NCI-H187 (cell line): ENCODE results near the gene DRC7.

Source experiments
- DNase-seq, 2 experiments: peaks; one replicate each; lab custom pipeline; 2025; lab: John Stamatoyannopoulos, UW

DRC7 gene

DNA sequence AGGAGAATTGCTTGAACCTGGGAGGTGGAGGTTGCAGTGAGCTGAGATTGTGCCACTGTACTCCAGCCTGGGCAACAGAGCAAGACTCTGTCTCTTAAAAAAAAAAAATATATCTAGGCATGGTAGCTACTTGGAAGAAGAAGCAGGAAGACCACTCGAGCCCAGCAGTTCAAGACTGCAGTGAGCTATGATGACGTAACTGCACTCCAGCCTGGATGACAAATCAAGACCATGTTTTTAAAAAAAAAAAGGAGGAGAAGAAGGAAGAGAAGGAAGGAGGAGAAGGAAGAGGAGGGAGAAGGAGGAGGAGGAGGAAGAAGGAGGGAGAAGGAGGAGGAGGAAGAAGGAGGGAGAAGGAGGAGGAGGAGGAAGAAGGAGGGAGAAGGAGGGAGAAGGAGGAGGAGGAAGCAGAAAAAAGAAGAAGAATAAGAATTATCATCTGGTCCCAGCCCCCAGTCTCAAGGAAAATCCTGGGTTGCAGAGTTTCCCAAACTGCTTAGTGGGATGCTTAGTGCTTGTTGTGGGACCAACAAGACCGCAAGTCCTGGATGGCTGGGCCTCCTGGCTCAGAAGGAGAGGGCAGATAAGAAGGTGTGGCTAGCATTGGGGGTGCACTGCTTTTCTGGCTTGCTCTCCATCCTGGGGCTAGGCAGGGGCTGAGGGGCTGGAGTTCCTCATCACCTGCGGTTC, 3.7 kb upstream of the DRC7 start:
- no peak for DNase-seq

DNA sequence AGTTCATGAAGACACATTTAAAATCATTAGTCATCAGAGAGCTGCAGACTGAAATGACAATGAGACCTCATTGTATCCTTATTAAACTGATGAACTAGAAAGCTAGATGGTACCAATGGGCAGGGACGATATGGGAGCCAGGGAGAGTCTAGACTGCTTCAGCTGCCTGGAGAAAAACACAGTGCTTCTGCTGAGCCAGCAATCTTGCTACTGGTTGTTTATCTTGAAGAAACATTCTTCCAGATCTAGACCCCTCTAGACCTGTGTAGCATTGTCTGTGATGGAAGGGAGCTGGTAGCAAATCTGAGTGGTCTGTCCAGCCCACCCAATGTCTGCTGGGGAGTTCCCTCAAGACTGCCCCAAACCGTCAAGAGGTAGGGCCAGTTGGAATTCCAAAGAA, 2.0 kb upstream of the DRC7 start:
- DNase-seq: no peak

DNA sequence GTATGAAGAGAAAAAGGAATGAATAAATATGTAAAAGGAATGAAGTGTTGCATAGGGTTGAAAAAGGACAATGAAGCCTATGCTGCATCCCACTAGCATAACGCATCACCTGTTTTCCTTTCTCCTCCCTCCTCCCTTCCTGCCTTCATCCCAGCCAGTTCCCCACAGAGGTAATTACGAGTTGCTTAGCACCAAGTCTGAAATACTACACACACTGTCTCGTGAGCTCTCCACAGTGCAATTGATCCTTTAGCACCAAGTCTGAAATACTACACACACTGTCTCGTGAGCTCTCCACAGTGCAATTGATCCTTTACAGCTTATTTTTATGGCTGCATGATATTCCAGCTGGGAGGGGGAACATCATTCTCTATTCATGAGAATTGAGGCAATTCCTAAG, 1.1 kb upstream of the DRC7 start:
- DNase-seq: no peak

DNA sequence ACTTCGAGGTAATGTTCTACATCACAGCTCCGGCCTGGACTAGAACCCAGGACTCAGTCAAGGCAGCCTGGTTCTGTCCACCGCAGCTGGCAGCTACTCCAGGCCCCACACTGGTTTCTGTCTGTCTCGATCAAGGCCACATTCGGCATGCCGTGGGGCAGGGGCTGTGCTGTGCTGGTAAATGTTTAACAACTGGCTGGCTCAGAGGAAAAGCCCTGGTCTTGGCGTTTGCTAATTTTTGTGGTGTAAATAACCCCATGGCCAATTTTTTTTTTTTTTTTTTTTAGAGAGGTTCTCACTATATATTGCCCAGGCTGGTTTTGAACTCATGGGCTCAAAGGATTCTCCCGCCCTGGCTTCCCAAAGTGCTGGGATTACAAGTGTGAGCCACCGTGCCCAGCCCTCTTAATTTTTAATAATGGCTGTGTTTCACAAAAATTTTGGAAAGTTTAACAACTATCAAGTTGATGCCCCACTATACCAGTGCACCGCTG, 328 bp upstream of the DRC7 start:
- DNase-seq: no peak

DNA sequence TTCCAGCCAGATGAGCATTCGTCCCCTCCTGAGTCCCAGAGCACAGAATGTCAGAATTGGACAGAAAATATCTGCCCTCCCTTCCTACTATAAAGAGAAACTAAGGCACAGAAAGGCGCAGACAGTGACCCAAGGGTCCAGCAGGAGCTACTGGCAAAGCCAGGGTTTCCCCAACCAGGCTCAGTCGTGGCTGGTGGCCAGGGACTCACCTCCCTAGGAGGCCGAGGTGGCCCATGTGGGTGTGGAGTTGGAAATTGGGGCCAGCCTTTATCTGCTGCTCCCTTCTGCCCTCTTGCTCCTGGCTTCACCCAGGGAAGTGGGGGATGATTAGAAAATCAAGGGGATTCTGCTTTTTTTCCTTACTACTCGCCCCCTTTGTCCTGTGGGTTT, 1.1 kb downstream of the DRC7 start:
- DNase-seq: no peak

DNA sequence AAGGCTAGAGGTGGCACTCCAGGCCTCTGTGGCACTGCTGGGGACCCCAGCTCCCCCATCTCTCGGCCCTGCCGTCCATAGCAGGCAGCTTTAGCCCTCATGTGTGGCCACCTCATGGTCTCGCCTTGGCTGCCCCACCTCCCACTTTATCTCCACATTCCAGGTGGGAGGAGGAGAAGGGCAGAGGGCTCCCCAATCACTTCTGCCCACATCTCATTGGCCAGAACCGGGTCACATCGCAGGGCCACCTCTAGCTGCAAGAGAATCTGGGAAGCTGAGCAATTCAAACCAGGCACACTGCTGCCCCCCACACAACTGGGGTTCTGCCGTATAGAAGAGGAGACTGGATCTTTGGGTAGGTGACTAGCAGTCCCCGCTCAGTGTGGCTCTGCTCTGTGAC, 1.6 kb downstream of the DRC7 start:
- no peak for DNase-seq

DNA sequence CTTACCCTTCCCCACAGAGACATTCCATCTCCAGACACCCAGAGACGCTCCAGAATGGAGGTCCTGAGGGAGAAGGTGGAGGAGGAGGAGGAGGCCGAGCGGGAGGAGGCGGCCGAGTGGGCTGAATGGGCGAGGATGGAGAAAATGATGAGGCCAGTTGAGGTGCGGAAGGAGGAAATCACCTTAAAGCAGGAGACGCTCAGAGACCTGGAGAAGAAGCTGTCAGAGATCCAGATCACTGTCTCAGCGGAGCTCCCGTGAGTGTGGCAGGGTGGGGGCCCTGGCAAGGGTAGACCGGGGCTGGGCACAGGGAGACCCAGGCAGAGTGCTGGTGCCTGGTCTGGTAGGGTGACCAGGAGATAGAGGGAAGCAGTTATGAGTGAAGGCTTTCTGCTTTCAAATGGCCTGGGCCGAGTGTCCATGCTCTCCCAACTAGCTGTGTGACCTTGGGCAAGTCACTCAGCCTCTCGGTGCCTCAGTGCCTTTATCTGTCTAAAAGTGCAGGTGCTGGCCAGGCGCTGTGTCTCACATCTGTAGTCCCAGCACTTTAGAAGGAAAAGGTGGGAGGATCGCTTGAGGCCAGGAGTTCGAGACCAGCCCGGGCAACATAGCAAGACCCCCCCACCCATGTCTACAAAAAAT, 3.4 kb downstream of the DRC7 start:
- no peak for DNase-seq

DNA sequence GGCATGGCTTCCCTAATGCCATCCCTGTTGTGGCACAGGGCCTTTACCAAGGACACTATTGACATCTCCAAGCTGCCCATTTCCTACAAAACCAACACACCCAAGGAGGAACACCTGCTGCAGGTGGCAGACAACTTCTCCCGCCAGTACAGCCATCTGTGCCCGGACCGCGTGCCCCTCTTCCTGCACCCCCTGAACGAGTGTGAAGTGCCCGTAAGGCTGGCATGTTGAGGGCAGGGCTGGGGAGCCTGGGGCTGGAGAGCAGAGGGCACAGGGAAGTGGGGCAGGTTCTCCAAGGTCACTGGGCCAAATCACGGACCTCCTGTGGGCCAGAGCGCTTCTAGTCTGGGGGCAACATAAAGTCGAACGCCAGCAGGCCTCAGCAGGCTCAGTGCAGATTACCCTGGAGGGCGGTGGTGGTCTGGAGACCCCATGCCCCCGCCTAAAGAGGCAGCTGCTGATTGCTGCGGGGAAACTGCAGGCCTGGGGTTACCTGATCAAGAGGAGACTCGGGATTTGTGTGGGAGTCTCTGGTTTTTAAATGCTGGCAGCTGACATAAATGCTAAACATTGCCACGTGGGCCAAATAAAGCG, 4.3 kb downstream of the DRC7 start:
- no peak for DNase-seq

DNA sequence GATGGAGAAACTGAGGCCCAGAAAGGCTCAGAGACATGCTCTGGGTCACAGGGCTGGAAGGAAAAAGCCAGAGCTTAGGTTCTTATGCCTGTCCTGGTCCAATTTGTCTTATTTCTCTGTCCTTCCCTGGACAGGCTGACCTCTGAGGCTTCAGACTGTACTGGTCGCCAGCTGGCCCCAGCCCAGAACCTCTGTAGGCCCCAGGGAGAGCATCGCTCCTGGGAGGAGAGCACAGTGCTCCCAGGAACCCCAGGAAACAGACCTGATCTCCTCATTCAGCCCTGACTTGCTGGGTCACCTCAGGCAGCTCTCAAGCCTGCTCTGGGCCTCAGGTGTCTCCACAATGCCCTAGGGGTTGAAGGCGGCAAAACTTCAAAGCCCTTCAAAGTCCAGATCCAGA, 4.9 kb downstream of the DRC7 start:
- no peak for DNase-seq

DNA sequence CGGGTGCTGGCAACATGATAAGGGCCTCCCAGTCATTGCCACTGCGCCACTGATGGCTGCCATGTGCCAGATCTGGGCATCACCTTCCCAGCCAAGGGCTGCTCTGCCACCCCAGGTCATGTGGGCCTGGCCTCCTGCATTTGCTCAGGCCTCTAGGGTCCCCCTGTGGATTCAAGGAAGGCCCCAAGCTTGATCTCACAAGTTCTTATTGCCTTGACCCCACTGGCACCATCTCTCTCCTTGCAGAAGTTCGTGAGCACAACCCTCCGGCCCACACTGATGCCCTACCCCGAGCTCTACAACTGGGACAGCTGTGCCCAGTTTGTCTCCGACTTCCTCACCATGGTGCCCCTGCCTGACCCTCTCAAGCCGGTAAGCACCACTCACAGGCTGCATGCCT, 5.3 kb downstream of the DRC7 start:
- no peak for DNase-seq

DNA sequence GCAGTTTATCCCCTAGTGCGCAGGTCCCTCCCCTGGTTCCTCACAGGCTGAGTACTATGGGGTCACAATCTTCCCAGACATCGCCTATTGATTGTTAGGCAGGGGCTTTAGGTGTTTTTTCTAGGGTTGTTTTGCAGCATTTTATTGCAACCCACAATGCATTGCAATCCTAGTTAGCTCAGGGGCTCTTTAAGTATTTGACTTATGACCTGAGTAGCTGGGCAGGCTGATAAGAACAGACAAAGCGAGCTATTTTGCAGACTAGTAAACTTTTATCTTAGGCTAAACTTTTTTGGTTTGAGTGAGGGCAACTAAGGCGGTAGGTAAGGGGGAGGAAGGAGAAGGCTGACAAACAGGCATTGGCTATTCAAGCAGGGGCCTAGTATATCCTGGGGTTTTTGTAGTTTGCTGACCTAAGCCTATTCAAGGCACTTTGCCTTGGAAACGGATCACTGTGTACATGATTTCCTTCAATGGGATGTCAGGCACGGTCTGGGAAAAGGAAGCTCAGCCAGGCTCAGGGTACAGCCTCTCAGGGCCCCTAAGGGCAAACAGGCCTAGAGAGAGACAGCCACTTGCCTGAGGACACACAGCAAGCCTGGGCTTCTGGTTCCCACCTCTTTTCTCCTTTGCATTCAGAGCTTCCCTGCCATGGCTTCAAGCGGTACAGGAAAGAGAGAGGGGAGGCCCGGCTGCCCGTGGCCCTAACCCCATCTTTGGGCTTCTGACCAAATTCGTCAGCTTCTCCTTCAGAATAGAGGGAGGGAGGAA, 6.4 kb downstream of the DRC7 start:
- no peak for DNase-seq

DNA sequence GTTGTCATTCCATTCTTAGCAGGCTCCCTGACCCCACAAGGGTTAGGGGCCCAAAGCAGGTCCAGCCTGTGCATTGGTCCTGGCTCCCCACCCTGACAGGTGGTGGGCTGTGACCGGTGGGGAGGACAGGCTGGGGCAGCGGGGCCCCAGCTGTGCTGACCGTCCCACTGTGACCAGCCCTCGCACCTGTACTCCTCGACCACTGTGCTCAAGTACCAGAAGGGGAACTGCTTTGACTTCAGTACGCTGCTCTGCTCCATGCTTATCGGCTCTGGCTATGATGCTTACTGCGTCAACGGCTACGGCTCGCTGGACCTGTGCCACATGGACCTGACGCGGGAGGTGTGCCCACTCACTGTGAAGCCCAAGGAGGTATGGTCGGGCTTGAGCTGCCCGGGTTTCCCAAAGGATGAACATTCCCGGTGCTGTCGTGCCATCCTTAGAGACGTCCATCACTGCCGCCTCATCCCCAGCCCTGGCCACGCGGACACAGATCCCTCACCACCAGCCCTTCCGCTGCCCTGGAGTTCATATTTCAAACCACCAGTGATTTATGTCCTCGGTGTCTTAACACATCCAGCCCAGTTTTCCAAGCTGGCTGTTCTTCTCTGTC, 7.3 kb downstream of the DRC7 start:
- DNase-seq: no peak

DNA sequence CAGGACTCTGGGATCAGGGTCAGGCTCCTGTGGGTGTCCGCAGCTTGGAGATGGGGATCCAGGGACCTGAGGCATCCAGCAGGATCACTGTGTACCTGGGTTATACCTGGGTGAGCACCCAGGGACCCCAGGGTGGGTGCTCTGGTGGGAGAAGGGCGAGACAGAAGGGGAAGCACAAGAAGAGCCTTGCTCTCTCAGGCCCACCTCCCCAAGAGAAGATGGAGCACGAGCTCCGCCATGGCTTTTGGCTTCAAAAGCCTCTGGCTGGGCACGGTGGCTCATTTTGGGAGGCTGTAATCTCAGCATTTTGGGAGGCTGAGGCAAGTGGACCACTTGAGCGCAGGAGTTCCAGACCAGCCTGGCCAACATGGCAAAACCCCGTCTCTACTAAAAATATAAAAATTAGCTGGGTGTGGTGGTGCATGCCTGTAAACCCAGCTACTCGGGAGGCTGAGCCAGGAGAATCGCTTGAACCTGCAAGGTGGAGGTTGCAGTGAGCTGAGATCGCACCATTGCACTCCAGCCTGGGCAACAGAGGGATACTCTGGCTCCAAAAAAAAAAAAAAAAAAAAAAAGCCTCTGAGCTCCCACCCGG, 8.9 kb downstream of the DRC7 start:
- no peak for DNase-seq

DNA sequence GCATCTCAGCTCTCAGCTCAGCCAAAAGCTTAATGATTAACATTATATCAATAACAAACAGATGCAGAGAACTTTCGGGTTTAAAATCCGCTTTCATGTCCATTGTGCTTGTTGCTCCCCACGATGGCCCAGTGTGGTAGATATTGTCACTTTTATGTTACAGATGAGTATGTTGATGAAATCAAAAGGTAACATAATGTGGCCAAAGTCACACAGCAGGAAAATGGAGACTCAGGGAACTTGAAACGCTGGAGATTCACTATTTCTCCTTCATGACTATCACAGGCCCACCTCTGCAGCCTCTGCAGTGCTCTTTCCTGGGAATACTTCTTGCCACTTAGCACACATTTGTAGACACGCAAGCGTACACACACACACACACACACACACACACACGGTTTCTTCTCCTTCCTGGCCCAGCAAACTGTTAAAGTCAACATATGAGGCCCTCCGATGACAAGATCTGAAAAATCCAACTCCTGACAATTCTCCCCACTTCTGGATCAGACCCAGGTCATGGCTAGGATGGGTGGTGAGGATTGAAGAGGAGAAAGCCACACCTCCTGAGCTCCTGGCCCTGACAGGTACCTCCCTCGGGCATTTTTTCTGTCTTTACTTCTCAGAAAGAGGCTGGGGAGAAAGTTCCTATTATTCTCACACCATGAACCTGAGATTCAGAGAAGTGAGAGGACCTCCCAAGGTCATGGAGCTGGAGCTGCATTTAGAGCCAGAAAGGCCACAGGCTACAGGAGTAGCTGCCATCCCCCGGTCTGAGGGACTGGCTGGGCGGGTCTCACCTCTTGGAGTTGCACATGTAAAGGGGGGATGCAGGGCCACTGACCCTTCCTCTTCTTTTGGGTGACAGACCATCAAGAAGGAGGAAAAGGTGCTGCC, 9.7 kb downstream of the DRC7 start:
- no peak for DNase-seq

DNA sequence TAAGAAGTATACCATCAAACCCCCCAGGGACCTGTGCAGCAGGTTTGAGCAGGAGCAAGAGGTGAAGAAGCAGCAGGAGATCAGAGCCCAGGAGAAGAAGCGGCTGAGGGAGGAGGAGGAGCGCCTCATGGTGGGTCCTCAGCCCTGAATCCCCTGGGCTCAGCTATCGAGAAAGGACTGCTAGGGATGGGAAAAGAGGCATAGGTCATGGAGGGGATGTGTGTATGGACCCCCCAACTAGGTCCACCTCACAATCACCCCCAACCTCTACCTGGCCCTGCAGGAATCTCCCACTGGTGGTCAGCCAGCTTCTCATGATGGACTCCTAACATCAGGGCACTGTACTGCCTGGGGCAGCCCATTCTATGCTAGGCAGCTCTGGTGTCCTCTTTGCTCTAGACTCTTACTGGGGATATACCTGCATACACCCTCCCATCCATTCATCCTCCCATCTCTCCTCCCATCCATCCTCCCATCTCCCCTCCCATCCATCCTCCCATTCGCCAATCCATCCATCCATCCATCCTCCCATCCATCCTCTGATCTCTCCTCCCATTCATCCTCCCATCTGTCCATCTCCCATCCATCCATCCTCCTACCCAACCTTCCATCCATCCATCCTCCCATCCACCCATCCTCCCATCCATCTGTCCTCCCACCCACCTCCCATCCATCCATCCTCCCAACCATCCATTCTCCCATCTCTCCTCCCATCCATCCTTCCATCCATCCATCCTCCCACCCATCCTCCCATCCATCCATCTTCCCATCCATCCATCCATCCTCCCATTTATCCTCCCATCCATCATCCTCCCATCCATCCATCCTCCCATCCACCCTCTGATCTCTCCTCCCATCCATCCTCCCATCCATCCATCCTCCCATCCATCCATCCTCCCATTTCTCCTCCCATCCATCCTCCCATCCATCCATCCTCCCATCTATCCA, 10.6 kb downstream of the DRC7 start:
- no peak for DNase-seq

DNA sequence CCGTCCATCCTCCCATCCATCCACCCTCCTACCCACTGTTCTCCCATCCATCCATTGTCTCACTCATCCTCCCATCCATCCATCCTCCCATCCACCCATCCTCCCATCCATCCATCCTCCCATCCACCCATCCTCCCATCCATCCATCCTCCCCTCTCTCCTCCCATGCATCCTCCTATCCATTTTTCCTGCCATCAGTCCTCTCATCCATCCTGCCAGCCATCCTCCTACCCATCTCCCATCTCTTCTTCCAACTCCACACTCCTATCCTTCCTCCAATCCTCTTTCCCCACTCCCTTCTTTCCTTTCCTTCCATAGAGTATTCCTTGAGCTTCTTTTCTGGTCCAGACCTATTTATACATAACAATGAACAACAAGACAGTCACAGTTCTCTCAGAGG, 12.1 kb downstream of the DRC7 start:
- DNase-seq: no peak

DNA sequence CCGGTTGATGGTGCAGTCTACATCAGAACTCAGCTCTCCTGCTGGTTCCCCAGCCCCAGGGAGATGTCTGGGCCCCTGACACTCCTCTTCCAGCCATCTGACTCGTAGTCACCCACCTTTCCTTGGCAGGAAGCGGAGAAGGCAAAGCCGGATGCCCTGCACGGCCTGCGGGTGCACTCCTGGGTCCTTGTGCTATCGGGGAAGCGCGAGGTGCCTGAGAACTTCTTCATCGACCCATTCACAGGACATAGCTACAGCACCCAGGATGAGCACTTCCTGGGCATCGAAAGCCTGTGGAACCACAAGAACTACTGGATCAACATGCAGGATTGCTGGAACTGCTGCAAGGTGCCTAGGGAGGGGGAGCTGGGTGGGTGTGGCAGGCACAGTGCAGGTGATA, 12.7 kb downstream of the DRC7 start:
- no peak for DNase-seq

DNA sequence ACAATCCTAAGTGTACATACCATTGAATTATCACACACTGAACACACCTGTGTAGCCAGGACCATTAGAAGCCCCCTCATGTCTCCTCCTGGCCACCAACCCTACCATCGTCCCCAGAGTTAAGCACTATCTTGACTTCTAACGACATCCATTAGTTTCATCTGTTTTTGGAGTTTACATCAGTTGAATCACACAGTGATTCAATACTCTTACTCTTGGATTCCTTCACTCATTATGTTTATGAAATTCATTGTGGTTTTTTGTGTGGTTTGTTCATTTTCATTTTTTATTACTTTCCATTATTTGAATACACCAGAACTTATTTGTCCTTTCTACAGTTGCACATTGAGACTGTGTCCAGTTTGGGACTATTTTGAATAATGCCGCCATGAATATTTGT, 13.6 kb downstream of the DRC7 start:
- DNase-seq: no peak

DNA sequence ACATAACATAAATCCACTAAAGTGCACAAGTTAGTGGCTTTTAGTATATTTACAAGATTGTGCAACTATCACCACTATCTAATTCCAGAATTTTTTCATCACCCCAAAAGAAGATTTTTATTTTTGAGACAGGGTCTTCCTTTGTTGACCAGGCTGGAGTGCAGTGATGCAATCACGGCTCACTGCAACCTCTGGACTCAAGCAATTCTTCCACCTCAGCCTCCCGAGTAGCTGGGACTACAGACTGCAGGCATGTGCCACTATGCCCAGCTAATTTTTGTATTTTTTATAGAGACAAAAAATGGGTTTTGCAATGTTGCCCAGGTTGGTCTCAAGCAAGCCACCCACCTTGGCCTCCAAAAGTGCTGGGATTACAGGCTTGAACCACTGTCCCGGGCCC, 15.1 kb downstream of the DRC7 start:
- DNase-seq: no peak

DNA sequence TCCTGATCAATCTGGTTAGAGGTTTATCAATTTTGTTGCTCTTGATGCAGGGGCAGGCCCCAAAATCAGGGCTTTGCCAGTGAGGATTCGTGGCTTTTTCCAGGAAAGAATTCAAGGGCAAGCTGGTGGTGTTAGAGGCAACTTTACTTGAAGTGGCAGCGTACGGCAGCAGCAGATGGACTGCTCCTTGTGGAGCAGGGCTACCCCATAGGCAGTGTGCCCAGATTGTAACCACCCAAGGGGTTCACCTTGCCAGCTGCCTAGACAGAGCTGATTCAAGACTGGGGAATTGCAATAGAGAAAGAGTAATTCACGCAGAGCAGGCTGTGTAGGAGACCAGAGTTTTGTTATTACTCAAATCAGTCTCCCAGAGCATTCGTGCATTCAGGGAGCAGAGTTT, 16.7 kb downstream of the DRC7 start:
- no peak for DNase-seq
